LoVo (cell line): ENCODE data around the gene PAXX.
"Not testable (repeated sequence)": the region's sequence is repeated elsewhere in the genome, so short reads cannot be mapped to it uniquely, and the experiment has no call there.

Experiments
- DNase-seq: peaks from one replicate; pipeline ENCODE4 v3.0.0-alpha.2; 2016; ENCODE audit warnings: low spot score

Gene PAXX

GRCh38 chr9:137002646-137003041 is 10.4 kb downstream of the PAXX start:
- DNase-seq: no peak

DNA sequence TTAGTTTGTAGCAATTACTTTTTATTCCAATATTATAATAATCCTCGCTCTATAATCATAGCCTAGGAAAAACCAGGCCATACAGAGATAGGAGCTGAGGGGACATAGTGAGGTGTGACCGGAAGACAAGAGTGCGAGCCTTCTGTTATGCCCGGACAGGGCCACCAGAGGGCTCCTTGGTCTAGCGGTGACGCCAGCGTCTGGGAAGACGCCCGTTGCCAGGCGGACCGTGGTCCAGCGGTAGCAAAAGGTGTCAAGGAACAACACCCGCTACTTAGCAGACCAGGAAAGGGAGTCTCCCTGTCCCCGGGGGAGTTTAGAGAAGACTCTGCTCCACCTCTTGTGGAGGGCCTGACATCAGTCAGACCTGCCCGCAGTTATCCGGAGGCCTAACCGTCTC is 12.1 kb downstream of the PAXX start:
- DNase-seq: not testable (repeated sequence)

GRCh38 chr9:137006116-137007003 is 14.1 kb downstream of the PAXX start:
- DNase-seq: no peak

DNA sequence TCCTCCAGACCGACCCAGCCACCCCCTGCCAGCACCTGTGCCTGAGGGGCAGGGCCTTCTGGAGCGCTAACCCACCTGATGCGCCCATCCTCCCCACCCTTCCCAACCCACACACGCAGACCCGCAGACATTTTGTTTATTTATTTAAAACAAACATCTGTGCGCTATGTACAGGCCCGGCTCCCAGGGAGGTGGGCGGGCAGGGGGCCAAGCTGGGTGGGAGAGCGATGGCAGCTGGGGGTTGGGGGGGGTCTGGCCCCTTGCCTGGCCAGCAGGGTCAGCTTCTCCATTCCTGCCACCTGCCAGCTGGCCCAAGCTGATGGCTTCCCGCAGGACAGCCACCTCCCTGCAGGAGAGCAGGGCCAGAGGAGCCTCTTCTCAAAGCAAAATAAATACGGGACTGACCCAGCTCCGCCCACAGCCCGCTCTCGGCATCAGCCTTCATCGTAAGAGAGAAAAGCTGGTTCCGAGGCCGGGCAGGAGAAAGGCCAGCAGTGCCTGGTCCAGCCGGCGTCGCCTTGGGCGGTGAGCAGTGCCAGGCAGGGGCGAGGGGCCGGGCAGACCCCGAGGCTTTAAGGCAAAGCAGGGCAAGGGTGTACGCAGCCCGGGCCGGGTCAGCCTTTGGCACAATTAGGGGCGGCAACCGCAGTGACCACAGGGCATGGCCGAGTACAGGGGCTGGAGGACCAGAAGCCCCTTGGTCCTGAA is 15.0 kb downstream of the PAXX start:
- DNase-seq: no peak

GRCh38 chr9:137007816-137008270 is 15.6 kb downstream of the PAXX start:
- DNase-seq: no peak

- DNase-seq: no peak
Measured at GRCh38 chr9:137008312-137008711, 16.1 kb downstream of the PAXX start.

DNA sequence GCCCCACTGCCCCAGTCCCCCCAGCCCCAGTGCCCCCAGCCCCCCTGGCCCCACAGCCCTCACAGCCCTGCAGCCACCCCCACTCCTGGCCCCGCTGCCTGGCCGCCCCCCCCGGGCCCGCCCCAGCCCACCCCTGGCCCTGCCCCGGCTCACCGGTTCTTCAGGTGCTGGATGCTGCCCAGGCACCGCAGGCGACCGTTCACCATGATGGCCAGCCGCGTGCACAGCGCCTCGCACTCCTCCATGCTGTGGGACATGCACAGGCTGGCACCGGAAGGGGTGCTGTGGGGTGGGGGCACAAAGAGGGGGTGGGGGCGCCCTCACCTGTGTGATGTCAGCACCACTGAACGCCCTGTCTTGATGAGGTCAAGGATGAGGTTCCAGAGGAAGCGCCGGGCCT is 17.0 kb downstream of the PAXX start:
- DNase-seq: no peak

DNA sequence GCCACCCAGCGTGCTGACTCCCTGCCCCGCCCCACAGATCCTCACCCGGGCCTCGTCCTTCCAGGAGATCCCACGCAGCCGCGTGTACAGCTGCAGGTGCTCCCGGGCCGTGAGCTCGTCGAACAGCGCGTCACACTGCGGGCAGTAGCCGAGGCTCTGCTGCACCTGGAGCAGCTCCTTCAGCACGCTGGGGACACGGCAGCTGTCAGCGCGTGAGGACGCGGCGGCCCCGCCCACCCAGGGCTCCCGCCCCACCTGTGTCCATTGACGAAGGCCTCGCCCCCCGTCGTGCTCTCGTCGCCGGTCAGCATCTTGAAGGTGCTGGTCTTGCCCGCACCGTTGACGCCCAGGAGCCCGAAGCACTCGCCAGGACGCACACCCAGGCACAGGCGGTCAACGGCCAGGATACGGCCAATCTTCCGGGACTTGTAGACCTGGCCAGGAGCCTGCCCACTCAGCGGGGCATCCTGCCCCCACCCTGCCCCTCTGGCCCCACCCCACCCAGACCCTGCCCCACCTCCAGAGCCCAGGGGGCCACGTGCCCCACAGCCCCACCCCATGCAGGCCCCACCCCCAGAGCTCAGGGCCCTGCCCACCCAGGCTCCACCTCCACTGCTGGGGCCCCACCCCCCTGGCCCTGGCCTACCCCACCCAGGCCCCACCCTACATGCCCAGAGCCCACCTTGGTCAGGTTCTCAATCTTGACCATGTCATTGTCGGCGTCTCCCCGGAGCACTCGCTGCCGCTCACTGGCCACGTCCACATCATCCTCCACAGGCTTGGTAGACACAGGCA is 17.9 kb downstream of the PAXX start:
- DNase-seq: no peak

DNA sequence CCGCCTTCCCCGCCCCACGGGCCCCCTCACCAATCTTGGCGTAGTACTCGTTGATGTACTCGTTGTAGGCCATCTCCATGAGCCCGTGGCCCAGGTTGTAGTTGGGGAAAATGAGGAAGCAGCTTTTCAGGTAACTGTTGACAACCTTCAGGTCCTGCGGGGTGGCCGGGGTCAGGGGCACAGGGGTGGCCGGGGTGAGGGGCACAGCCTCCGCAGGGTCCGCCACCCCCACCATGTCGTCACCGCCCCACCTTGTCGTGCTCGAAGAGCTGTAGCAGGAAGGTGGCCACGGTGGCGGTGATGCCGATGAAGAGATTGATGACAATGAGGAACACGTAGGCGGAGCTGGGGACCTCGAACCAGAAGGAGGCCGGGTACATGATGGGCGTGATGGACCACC is 18.9 kb downstream of the PAXX start:
- no peak for DNase-seq

- no peak for DNase-seq
Measured at GRCh38 chr9:137011907-137012675, 19.9 kb downstream of the PAXX start.

DNA sequence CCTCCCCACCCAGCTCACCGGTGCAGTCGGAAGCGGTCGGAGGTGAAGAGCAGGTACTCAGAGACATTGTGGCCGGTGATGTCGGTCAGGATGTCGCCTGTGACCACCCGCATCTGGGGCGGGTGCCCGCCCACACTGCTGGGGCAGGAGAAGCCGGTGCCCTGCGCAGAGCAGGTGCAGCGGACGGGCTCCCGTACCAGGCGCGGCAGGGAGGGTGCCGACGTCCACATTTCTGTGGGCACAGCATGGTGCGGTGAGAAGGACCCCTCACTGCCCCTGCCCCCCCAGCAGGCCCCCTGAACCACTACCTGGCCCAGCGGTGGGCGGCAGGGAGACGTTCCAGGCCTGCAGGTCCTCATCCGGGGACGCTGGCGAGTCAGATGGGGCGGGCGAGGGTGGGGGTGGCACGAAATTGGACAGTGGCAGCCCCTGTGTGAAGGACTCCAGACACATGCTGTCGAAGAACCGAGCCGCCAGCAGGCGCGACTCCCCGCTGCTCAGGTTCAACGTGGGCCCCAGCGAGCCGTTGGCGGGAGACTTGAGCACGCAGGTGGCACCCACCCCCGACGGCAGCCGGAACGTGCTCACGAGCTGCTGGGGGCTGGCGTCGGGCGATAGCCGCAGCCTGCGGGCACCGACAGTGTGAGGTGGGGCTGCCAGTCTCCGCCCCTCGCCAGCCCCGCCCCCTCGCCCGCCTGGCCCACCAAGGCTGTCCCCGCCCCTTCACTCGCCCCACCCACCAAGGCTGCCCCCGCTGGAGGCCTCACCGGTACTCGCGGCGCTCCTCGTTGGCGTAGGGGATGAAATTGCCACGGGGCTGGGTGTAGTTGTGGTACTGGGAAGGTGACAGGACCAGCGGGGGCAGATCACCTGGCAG is 20.7 kb downstream of the PAXX start:
- no peak for DNase-seq

DNA sequence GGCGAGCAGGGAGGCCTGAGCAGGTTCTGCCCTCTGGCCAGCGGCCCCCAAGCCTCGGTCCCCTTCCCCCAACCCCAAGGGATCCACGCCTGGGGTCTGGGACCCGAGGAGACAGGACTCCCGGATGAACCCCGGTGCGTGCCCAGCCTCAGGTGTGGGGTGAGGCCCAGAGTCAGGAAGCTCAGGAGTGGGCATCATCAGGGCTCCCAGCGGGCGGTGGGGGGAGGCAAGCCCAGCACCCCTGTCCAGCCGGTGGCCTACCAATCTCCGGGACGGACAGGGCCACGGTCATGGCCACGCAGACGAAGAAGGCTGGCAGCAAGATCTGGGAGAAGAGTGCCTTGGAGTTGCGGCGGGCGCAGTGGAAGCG is 21.3 kb downstream of the PAXX start:
- no peak for DNase-seq

- no peak for DNase-seq
Measured at GRCh38 chr9:137014166-137014565, 21.9 kb downstream of the PAXX start.

- DNase-seq: no peak
Measured at GRCh38 chr9:137014776-137015539, 22.7 kb downstream of the PAXX start.

- DNase-seq: no peak
Measured at GRCh38 chr9:137015540-137015930, 23.3 kb downstream of the PAXX start.

- DNase-seq: no peak
Measured at GRCh38 chr9:137015976-137016375, 23.8 kb downstream of the PAXX start.

DNA sequence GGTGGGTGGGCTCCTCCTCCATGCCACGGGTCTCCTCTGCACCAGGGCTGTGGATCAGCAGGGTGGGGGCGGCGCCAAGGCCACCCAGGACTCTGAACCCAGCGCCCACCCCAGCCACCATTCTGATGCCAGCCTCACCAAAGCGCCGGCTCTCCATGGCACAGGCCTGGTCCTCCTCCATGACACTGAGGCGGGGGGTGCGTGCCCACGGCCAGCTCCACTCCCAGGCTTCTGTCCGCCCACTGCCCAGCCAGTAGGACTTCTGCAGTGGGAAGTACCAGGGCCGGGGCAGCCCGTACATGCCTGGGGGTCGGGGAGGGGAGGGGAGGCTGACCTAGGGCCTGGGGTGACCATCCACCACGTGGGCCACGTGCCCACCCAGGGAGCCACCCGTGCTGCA is 24.2 kb downstream of the PAXX start:
- DNase-seq: no peak

GRCh38 chr9:137017071-137017470 is 24.8 kb downstream of the PAXX start:
- DNase-seq: no peak

GRCh38 chr9:137017791-137018497 is 25.7 kb downstream of the PAXX start:
- no peak for DNase-seq
